Heart left ventricle (tissue), 13 donors: ENCODE data around the gene OR51B5.

Experiments
- CTCF ChIP-seq, 12 donors: fragments of 200-600 bp; sonication (generic) in 4 of 12; IDR thresholded peaks; one replicate each; pipeline versions ENCODE4 v1.5.0 to v1.8.0; 2018 to 2022; ENCODE audit warnings: antibody characterized with exemption in 12 of 12, mild to moderate bottlenecking in 5 of 12
- POLR2A ChIP-seq, 2 donors: fragments of 450-650 bp; IDR thresholded peaks; one replicate each; pipeline ENCODE4 v1.6.1; 2017; ENCODE audit warnings: antibody characterized with exemption in 2 of 2, mild to moderate bottlenecking in 2 of 2, moderate library complexity in 2 of 2
- donor health status: ischemic (EF 13 %, LVEDD 7.1; RV severe dilation, severe dysfunction).
- donor health status: DM: no; HTN: yes; CAD: no.
- donor health status: DM: no; HTN: no; CAD: no.
- donor health status: ischemic (EF 25% LVEDD 6.9; RV normal size, moderate dysfunction).
- donor health status: ischemic (EF 25% LVEDD 5.7; RV mildly dilated, moderate dysfunction).
- donor health status: ischemic (EF 35%, LVEDD 5.7; RV mildly dilated, moderate dysfunction).
- donor health status: nonischemic (EF 11% LVEDD 7.7; RV severe dilation, severe dysfunction).
- donor health status: DM: yes; HTN: yes; CAD: no.
- donor health status: PGD.
- donor health status: ischemic (EF 29% LVEDD 5.4; RV normal size, mild dysfunction).
- donor health status: nonischemic (EF 23%, LVEDD 6.1; RV moderate dilation, normal function).

- no peak for TF ChIP-seq CTCF (IDR thresholded peaks at IDR 0.05)
- TF ChIP-seq POLR2A (IDR thresholded peaks at IDR 0.05): no peak
Observed at GRCh38 chr11:5304046-5304445, 39.3 kb downstream of the OR51B5 start.
